Hepatocyte (in vitro differentiated cells): ENCODE results near the gene RCOR2. TPM values are rescaled to one million over a fixed set of nuclear protein-coding genes. Genes with fewer than 3 reads are reported as not detected.

ENCODE experiments used
- DNase-seq: peaks from one replicate; pipeline ENCODE4 v3.0.0-alpha.2; 2016; ENCODE audit warnings: low spot score
- H2AFZ ChIP-seq: fragments of 200-600 bp; sonication (generic); 2 replicates; pipeline ENCODE4 v1.6.0; 2016; ENCODE audit warnings: antibody characterized with exemption, mild to moderate bottlenecking
- H3K27ac ChIP-seq: fragments of 200-600 bp; sonication (generic); 2 replicates; pipeline ENCODE4 v1.5.1; 2016; ENCODE audit warnings: mild to moderate bottlenecking
- H3K27me3 ChIP-seq: fragments of 200-600 bp; sonication (generic); 2 replicates; pipeline ENCODE4 v1.6.1; 2016
- H3K36me3 ChIP-seq: fragments of 200-600 bp; sonication (generic); replicated peaks from 2 replicates; pipeline ENCODE4 v1.5.1; 2016; ENCODE audit warnings: low read depth; ENCODE audit not compliant: insufficient read depth
- H3K4me1 ChIP-seq: fragments of 200-600 bp; sonication (generic); 2 replicates; pipeline ENCODE4 v1.5.1; 2016; ENCODE audit warnings: mild to moderate bottlenecking, moderate library complexity; ENCODE audit not compliant: insufficient read depth
- H3K4me2 ChIP-seq: fragments of 200-600 bp; sonication (generic); 2 replicates; pipeline ENCODE4 v1.6.0; 2016
- H3K4me3 ChIP-seq: fragments of 200-600 bp; sonication (generic); 2 replicates; pipeline ENCODE4 v1.5.1; 2016; ENCODE audit warnings: mild to moderate bottlenecking
- H3K79me2 ChIP-seq: fragments of 200-600 bp; sonication (generic); 2 replicates; pipeline ENCODE4 v1.6.0; 2017; ENCODE audit warnings: mild to moderate bottlenecking
- H3K9me2 ChIP-seq: fragments of 200-600 bp; sonication (generic); replicated peaks from 2 replicates; pipeline ENCODE4 v1.6.0; 2017; ENCODE audit warnings: mild to moderate bottlenecking; ENCODE audit not compliant: insufficient read depth
- H3K9me3 ChIP-seq: fragments of 200-600 bp; sonication (generic); 2 replicates; pipeline ENCODE4 v1.5.1; 2016; ENCODE audit warnings: low read depth, mild to moderate bottlenecking
- H4K20me1 ChIP-seq: fragments of 200-600 bp; sonication (generic); 2 replicates; pipeline ENCODE4 v1.6.0; 2016; ENCODE audit warnings: mild to moderate bottlenecking; ENCODE audit not compliant: insufficient read depth, poor library complexity, severe bottlenecking
- CTCF ChIP-seq: fragments of 200-600 bp; sonication (generic); IDR thresholded peaks from 2 replicates; pipeline ENCODE4 v1.5.1; 2016; ENCODE audit warnings: antibody characterized with exemption, mild to moderate bottlenecking; ENCODE audit not compliant: poor library complexity
- EZH2 ChIP-seq: fragments of 200-600 bp; sonication (generic); IDR thresholded peaks from 2 replicates; pipeline ENCODE4 v1.6.1; 2016; ENCODE audit warnings: antibody characterized with exemption, mild to moderate bottlenecking, borderline replicate concordance
- EZH2phosphoT487 ChIP-seq: fragments of 200-600 bp; sonication (generic); IDR thresholded peaks from one replicate; pipeline ENCODE4 v1.6.1; 2018; ENCODE audit warnings: antibody characterized with exemption, mild to moderate bottlenecking, low read depth, moderate library complexity; ENCODE audit not compliant: unreplicated experiment, severe bottlenecking
- WGBS: methylation state at CpG from one replicate; pipeline ENCODE4 v1.1.6; 2016; ENCODE audit warnings: low lambda C conversion rate; ENCODE audit errors: missing lambda C conversion rate; 5-methylcytosine and 5-hydroxymethylcytosine counted together
- polyA plus RNA-seq: library from polyadenylated mRNA; unstranded; fragments of >200 nt; fragmentation: Nextera tagmentation; extraction: Ambion mirVana; gene quantifications from 2 replicates; pipeline ENCODE4 v1.2.1, GENCODE V29; 2016
- total RNA-seq: library from RNA; depleted of rRNA; stranded (reverse); fragments of >200 nt; gene quantifications from 2 replicates; pipeline ENCODE4 v1.2.3, GENCODE V29; 2014

RCOR2 gene
- total and polyA plus RNA-seq, 2 experiments from 2014 or later: 3.5 to 4.3 TPM

GRCh38 chr11:63883791-63884190 lies 33.2 kb downstream of the RCOR2 start:
- peaks cover 29% of the 10 kb centered on the region for H3K4me1 ChIP-seq
- no peak for DNase-seq
- no peaks in the 10 kb centered on the region for H3K9me3 ChIP-seq
- H3K4me2 ChIP-seq: no peak overlapping the region
- H3K4me3 ChIP-seq: no peak overlapping the region
- H3K27me3 ChIP-seq: no peaks in the 10 kb centered on the region
- peaks cover 88% of the 10 kb centered on the region for H3K79me2 ChIP-seq
- no peak for TF ChIP-seq EZH2phosphoT487
- no peak for TF ChIP-seq CTCF
- no peak for TF ChIP-seq EZH2
- peaks cover 43% of the 10 kb centered on the region for H4K20me1 ChIP-seq
- 79% methylated on average over 6 of the region's 6 CpGs for WGBS
- no peak overlapping the region for H2AFZ ChIP-seq
- H3K27ac ChIP-seq: peak overlapping the region; percentile 17
- H3K9me2 ChIP-seq: no peaks in the 10 kb centered on the region
- H3K36me3 ChIP-seq: no peaks in the 10 kb centered on the region

DNA sequence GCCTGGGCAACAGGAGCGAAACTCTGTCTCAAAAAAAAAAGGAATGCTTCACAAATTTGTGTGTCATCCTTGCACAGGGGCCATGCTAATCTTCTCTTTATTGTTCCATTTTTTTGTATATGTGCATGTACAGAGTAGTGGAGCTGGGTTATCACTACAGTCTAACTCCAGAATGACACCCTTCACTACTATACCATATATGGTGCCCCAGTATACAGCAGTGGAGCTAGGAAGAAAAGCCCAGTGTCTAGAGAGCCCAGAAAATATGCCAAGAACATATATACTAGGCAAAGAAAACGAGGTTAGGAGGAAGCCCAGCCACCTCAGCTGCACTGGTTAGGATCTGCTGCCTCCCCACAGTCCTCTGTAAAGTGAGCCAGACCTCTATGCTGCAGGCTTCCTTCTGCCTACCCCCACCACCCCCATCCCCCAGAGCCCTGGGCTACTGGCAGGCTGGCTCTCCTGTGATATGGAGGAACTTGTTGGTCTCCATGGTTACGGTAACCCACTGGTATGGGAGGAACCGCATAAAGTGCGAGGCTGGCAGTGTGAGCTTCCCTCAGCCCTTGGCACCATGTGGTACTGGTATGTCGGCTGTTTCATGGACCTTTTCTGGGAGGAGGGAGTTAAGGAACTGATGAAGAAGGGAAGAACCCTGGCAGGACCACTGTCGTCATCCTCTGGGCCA lies 34.3 kb downstream of the RCOR2 start:
- TF ChIP-seq EZH2 (no peak), CTCF (no peak), EZH2phosphoT487 (no peak)
- peaks cover 50% of the 10 kb centered on the region for H4K20me1 ChIP-seq
- no peak overlapping the region for H3K27ac ChIP-seq
- no peaks in the 10 kb centered on the region for H3K9me3 ChIP-seq
- no peaks in the 10 kb centered on the region for H3K36me3 ChIP-seq
- peaks cover 29% of the 10 kb centered on the region for H3K4me1 ChIP-seq
- WGBS: 80% methylated on average over 7 of the region's 7 CpGs
- DNase-seq: no peak
- H3K27me3 ChIP-seq: no peaks in the 10 kb centered on the region
- no peak overlapping the region for H3K4me2 ChIP-seq
- H3K4me3 ChIP-seq: no peak overlapping the region
- peaks cover 99% of the 10 kb centered on the region for H3K79me2 ChIP-seq
- no peaks in the 10 kb centered on the region for H3K9me2 ChIP-seq
- no peak overlapping the region for H2AFZ ChIP-seq

GRCh38 chr11:63880403-63880790 lies 36.6 kb downstream of the RCOR2 start:
- Histone ChIP-seq H4K20me1 (peaks cover 62% of the 10 kb centered on the region), H3K9me2 (no peaks in the 10 kb centered on the region), H3K27ac (no peak overlapping the region)

More at GRCh38 chr11:63880403-63880790, 36.6 kb downstream of the RCOR2 start:
- Histone ChIP-seq H3K4me1 (peaks cover 19% of the 10 kb centered on the region), H3K4me3 (no peak overlapping the region), H3K36me3 (no peaks in the 10 kb centered on the region), H2AFZ (no peak overlapping the region), H3K79me2 (peaks cover 99% of the 10 kb centered on the region), H3K27me3 (no peaks in the 10 kb centered on the region), H3K9me3 (no peaks in the 10 kb centered on the region), H3K4me2 (no peak overlapping the region)
- TF ChIP-seq CTCF: no peak
- no peak for TF ChIP-seq EZH2
- no peak for TF ChIP-seq EZH2phosphoT487
- no peak for DNase-seq
- 71% methylated on average over 3 of the region's 3 CpGs for WGBS
